ENCODE data around the gene GLOD5. TPM values are rescaled to one million over a fixed set of nuclear protein-coding genes. Genes with fewer than 3 reads are reported as not detected.

The GLOD5 gene
- total RNA-seq, 1 donor from 2014 or later, result not detected

DNA sequence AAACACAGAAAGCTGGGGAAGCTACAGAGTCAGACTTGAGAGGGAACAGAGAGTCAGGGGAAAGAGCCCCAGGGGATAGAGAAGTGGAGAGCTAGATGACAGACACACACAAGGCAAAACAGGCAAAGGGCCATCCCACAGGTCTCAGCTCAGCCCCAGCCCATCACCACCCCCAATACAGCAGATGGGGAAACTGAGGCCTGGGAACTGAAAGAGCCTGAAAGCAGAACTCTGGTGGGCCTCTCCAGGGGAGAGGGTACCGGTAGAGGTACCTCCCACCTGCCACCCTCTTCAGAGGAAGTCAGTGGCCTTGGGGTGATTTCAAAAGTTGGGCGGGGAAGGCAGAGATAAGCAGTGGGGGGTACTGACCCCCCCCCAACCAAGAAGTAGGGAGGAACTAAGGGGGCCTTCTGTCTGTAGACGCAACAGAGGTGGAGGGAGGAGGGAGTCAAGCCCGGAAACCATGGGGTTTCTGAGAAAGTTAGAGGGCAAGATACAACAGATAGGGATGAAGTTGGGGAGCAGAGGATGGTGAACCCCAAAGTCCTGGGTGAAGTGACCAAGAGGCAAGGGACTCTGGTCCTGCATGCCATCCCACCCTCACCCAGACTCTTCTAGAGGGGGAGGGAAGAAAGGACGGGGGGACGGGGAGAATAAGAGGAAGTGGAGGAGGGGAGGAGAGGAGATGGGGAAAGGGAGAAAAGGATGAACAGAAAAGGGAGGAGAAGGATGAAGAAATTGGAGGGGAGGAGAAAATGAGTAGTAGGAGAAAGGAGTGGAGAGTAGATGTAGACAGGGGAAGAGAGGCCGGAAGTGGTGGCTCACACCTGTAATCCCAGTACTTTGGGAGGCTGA is 28.0 kb downstream of the GLOD5 start:
- H3K9ac ChIP-seq (ENCODE audit: low read length), result no peak overlapping the region
- H3K4me3 Mint-ChIP-seq (ENCODE audit: unreplicated experiment), result no peak overlapping the region
- no peaks in the 10 kb centered on the region for H4K20me1 ChIP-seq (ENCODE audit: insufficient read depth, low read length)
- no peak overlapping the region for H3K4me3 ChIP-seq (ENCODE audit: insufficient read depth, low read depth, low read length)
- no peak overlapping the region for H2AFZ ChIP-seq (ENCODE audit: low read depth, low read length)
- peaks cover 25% of the 10 kb centered on the region for H3K27me3 Mint-ChIP-seq (ENCODE audit: low read depth, unreplicated experiment)
- H3K9me3 ChIP-seq (ENCODE audit: insufficient read depth, low read depth, low read length), result no peaks in the 10 kb centered on the region
- H3K27ac ChIP-seq (ENCODE audit: low read depth, low read length), result no peak overlapping the region
- no peaks in the 10 kb centered on the region for H3K36me3 Mint-ChIP-seq (ENCODE audit: low read depth, unreplicated experiment)
- TF ChIP-seq, protein P1, sequence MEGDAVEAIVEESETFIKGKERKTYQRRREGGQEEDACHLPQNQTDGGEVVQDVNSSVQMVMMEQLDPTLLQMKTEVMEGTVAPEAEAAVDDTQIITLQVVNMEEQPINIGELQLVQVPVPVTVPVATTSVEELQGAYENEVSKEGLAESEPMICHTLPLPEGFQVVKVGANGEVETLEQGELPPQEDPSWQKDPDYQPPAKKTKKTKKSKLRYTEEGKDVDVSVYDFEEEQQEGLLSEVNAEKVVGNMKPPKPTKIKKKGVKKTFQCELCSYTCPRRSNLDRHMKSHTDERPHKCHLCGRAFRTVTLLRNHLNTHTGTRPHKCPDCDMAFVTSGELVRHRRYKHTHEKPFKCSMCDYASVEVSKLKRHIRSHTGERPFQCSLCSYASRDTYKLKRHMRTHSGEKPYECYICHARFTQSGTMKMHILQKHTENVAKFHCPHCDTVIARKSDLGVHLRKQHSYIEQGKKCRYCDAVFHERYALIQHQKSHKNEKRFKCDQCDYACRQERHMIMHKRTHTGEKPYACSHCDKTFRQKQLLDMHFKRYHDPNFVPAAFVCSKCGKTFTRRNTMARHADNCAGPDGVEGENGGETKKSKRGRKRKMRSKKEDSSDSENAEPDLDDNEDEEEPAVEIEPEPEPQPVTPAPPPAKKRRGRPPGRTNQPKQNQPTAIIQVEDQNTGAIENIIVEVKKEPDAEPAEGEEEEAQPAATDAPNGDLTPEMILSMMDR (IDR thresholded peaks at IDR 0.05; ENCODE audit: insufficient read depth, low read depth, low read length), result no peak
- no peak for TF ChIP-seq EZH2 (IDR thresholded peaks at IDR 0.05; ENCODE audit: insufficient read depth, low read length)
- FAIRE-seq (no peak), DNase-seq (ENCODE audit: low read depth) (no peak)
- no peaks in the 10 kb centered on the region for H3K79me2 ChIP-seq (ENCODE audit: insufficient read depth, low read length)
- no peak overlapping the region for H3K27ac Mint-ChIP-seq (ENCODE audit: unreplicated experiment)
- no peaks in the 10 kb centered on the region for H3K36me3 ChIP-seq (ENCODE audit: insufficient read depth, low read length)
- H3K27me3 ChIP-seq (ENCODE audit: insufficient read depth, low read length), result peaks cover 3% of the 10 kb centered on the region
- H3K9me3 Mint-ChIP-seq (ENCODE audit: unreplicated experiment), result no peaks in the 10 kb centered on the region
- H3K4me2 ChIP-seq (ENCODE audit: low read length), result no peak overlapping the region
- H3K4me1 Mint-ChIP-seq (ENCODE audit: low read depth, unreplicated experiment), result peaks cover 4% of the 10 kb centered on the region
- H3K4me1 ChIP-seq (ENCODE audit: insufficient read depth, low read length), result no peaks in the 10 kb centered on the region

DNA sequence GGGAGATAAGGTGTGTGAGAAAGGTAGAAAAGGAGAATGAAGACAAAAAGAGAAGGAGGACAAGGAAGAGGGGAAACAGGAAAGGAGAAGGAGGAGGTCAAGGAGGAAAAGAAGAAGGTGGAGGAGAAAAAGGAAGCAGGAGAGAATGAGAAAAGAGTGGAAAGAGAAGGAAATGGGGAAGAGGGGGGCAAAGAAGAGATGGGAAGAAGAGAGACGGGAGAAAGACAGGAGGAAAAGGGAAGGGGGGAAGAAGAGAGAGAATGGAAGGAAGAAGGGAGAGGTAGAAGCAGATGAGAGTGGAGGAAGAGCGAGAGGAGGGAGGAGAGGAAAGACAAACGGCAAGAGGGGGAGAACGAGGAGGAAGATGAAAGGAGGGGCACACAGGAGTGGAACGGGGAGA is 28.9 kb downstream of the GLOD5 start:
- Histone ChIP-seq H3K27ac (ENCODE audit: low read depth, low read length) (no peak overlapping the region), H4K20me1 (ENCODE audit: insufficient read depth, low read length) (no peaks in the 10 kb centered on the region), H3K4me1 (ENCODE audit: insufficient read depth, low read length) (peaks cover 7% of the 10 kb centered on the region), H3K4me3 (ENCODE audit: insufficient read depth, low read depth, low read length) (no peak overlapping the region), H3K79me2 (ENCODE audit: insufficient read depth, low read length) (no peaks in the 10 kb centered on the region), H3K27me3 (ENCODE audit: insufficient read depth, low read length) (peaks cover 3% of the 10 kb centered on the region), H3K9me3 (ENCODE audit: insufficient read depth, low read depth, low read length) (no peaks in the 10 kb centered on the region), H3K4me2 (ENCODE audit: low read length) (no peak overlapping the region), H3K36me3 (ENCODE audit: insufficient read depth, low read length) (no peaks in the 10 kb centered on the region), H2AFZ (ENCODE audit: low read depth, low read length) (no peak overlapping the region), H3K9ac (ENCODE audit: low read length) (no peak overlapping the region)
- H3K27me3 Mint-ChIP-seq (ENCODE audit: low read depth, unreplicated experiment), result peaks cover 25% of the 10 kb centered on the region
- TF ChIP-seq, protein P1 (IDR thresholded peaks at IDR 0.05; ENCODE audit: insufficient read depth, low read depth, low read length), result no peak
- no peak for TF ChIP-seq EZH2 (IDR thresholded peaks at IDR 0.05; ENCODE audit: insufficient read depth, low read length)
- FAIRE-seq (no peak), DNase-seq (ENCODE audit: low read depth) (no peak)
- no peaks in the 10 kb centered on the region for H3K9me3 Mint-ChIP-seq (ENCODE audit: unreplicated experiment)
- H3K4me3 Mint-ChIP-seq (ENCODE audit: unreplicated experiment), result no peak overlapping the region
- no peaks in the 10 kb centered on the region for H3K36me3 Mint-ChIP-seq (ENCODE audit: low read depth, unreplicated experiment)
- H3K4me1 Mint-ChIP-seq (ENCODE audit: low read depth, unreplicated experiment), result peaks cover 7% of the 10 kb centered on the region
- H3K27ac Mint-ChIP-seq (ENCODE audit: unreplicated experiment), result no peak overlapping the region
